ENCODE results near the gene SIRPB2. TPM values are rescaled to one million over a fixed set of nuclear protein-coding genes. Genes with fewer than 3 reads are reported as not detected.

SIRPB2 gene
- total and polyA plus RNA-seq, 2 experiments from 2014 or later: not detected

DNA sequence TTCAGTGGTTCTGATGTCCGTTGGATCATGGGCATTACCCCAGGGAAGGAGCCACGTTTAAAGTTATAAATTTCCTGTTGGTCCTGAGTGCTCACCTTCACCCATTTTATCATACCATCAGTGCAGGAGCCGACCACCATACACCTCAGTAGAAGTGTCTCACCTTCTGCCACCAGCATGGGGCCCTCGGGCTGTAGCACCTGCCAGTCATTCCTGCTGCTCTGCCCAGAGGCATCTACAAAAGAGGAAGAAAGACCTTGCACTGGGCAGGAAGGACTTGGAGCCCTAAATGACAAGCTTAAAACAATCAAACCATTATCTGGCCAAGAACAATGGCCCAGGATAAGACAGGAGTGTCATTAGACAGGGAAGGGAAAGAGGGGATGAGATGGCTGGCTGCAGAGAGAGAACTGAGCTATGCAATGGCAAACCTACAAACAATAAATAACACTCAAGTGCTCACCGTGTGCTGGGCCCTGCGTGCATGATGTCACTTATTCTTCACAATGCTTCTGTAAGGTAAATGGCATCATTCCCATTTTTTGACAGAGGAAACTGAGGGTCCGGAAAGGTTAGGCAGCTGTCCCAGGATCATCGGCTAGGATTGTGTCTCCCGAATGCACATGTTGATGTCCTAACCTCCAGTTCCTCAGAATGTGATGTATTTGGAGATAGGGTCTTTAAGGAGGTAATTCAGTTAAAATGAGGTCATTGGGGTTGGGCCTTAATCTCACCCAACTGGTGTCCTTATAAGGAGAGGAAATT lies 11.2 kb downstream of the SIRPB2 start:
- H3K9me2 ChIP-seq (replicated peaks; ENCODE audit: insufficient read depth): no peaks in the 10 kb centered on the region
- H3K4me1 ChIP-seq (ENCODE audit: insufficient read depth): peaks cover 2% of the 10 kb centered on the region
- TF ChIP-seq CTCF (IDR thresholded peaks at IDR 0.05; ENCODE audit: poor library complexity) (no peak), EZH2 (IDR thresholded peaks at IDR 0.05; ENCODE audit: borderline replicate concordance) (no peak), EZH2phosphoT487 (IDR thresholded peaks at IDR 0.05; ENCODE audit: low read depth, severe bottlenecking, unreplicated experiment) (no peak)
- H2AFZ ChIP-seq: no peak overlapping the region
- H3K9me3 ChIP-seq (ENCODE audit: low read depth): no peaks in the 10 kb centered on the region
- H4K20me1 ChIP-seq (ENCODE audit: insufficient read depth, poor library complexity, severe bottlenecking): no peaks in the 10 kb centered on the region
- WGBS (ENCODE audit: low lambda C conversion rate, missing lambda C conversion rate): 77% methylated on average over 9 of the region's 9 CpGs
- H3K4me3 ChIP-seq: no peak overlapping the region
- H3K79me2 ChIP-seq: no peaks in the 10 kb centered on the region
- no peaks in the 10 kb centered on the region for H3K36me3 ChIP-seq (replicated peaks; ENCODE audit: insufficient read depth, low read depth)
- no peak for DNase-seq (ENCODE audit: low spot score)
- H3K27me3 ChIP-seq: peaks cover 3% of the 10 kb centered on the region
- no peak overlapping the region for H3K27ac ChIP-seq
- H3K4me2 ChIP-seq: no peak overlapping the region

- DNase-seq (ENCODE audit: low spot score): no peak
- no peaks in the 10 kb centered on the region for H3K79me2 ChIP-seq
- H2AFZ ChIP-seq: no peak overlapping the region
- H3K9me2 ChIP-seq (replicated peaks; ENCODE audit: insufficient read depth): no peaks in the 10 kb centered on the region
- H3K36me3 ChIP-seq (replicated peaks; ENCODE audit: insufficient read depth, low read depth): no peaks in the 10 kb centered on the region
- TF ChIP-seq EZH2 (IDR thresholded peaks at IDR 0.05; ENCODE audit: borderline replicate concordance) (no peak), CTCF (IDR thresholded peaks at IDR 0.05; ENCODE audit: poor library complexity) (no peak), EZH2phosphoT487 (IDR thresholded peaks at IDR 0.05; ENCODE audit: low read depth, severe bottlenecking, unreplicated experiment) (no peak)
- no peak overlapping the region for H3K4me3 ChIP-seq
- no peaks in the 10 kb centered on the region for H3K27me3 ChIP-seq
- H3K4me1 ChIP-seq (ENCODE audit: insufficient read depth): peaks cover 2% of the 10 kb centered on the region
- H4K20me1 ChIP-seq (ENCODE audit: insufficient read depth, poor library complexity, severe bottlenecking): no peaks in the 10 kb centered on the region
- H3K27ac ChIP-seq: no peak overlapping the region
- H3K4me2 ChIP-seq: no peak overlapping the region
- WGBS (ENCODE audit: low lambda C conversion rate, missing lambda C conversion rate): 88% methylated on average over 4 of the region's 4 CpGs
- H3K9me3 ChIP-seq (ENCODE audit: low read depth): no peaks in the 10 kb centered on the region
These were observed 12.7 kb downstream of the SIRPB2 start for GRCh38 chr20:1478566-1478965.

DNA sequence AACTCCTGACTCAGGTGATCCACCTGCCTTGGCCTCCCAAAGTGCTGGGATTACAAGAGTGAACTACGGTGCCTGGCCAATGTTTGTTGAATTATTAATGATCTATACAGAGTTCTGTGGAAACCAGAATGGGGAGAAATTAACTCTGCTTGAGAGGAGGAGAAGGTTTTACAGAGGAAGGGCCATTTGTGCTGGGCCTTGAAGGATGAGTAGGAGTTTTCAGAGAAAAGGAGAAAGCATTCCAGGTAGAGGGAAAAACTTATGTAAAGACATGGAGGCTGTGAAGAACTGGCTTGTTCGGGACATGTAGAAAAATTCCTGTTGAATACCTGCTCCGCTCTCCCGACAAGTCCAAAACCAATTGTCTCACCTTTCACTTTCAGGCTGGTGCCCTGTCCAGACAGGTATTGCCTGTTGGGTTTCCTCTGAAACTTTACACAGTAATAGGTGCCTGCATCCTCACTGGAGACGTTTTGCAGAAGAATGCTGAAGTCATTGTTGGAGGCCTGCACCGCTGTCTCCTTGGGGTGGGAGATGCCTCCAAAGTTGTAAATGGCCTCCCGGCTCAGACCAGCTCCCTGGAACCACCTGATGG lies 13.2 kb downstream of the SIRPB2 start:
- Histone ChIP-seq H3K4me3 (no peak overlapping the region), H3K27ac (no peak overlapping the region), H3K27me3 (no peaks in the 10 kb centered on the region), H3K9me2 (replicated peaks; ENCODE audit: insufficient read depth) (no peaks in the 10 kb centered on the region), H2AFZ (no peak overlapping the region), H3K79me2 (no peaks in the 10 kb centered on the region), H3K9me3 (ENCODE audit: low read depth) (no peaks in the 10 kb centered on the region), H3K36me3 (replicated peaks; ENCODE audit: insufficient read depth, low read depth) (no peaks in the 10 kb centered on the region), H4K20me1 (ENCODE audit: insufficient read depth, poor library complexity, severe bottlenecking) (no peaks in the 10 kb centered on the region), H3K4me2 (no peak overlapping the region), H3K4me1 (ENCODE audit: insufficient read depth) (peaks cover 2% of the 10 kb centered on the region)
- TF ChIP-seq EZH2phosphoT487 (IDR thresholded peaks at IDR 0.05; ENCODE audit: low read depth, severe bottlenecking, unreplicated experiment) (no peak), CTCF (IDR thresholded peaks at IDR 0.05; ENCODE audit: poor library complexity) (no peak), EZH2 (IDR thresholded peaks at IDR 0.05; ENCODE audit: borderline replicate concordance) (no peak)
- DNase-seq (ENCODE audit: low spot score): no peak
- 77% methylated on average over 7 of the region's 7 CpGs for WGBS (ENCODE audit: low lambda C conversion rate, missing lambda C conversion rate)
